OCI-LY7 (cell line): ENCODE results near the gene DCTD. TPM values are rescaled to one million over a fixed set of nuclear protein-coding genes. Genes with fewer than 3 reads are reported as not detected.

Experiments used
- BruUV-seq: library from RNA; stranded (reverse); fragments of 400-500 nt; replicated peaks from 2 replicates; lab custom pipeline; 2021; lab: Mats Ljungman, UMichigan
- CTCF ChIA-PET: fragments of 300-600 bp; sonication (Branson Sonifier 250); formaldehyde crosslinking; loops from one replicate; lab custom pipeline; 2022; ENCODE audit warnings: antibody characterized with exemption; ENCODE audit not compliant: unreplicated experiment; lab: Charles Lee
- POLR2A ChIA-PET: fragments of 300-600 bp; sonication (Branson Sonifier 250); formaldehyde crosslinking; loops from one replicate; lab custom pipeline; 2022; ENCODE audit warnings: antibody characterized with exemption; lab: Charles Lee
- DNase-seq: peaks from one replicate; pipeline ENCODE4 v3.0.0-alpha.2; 2015; ENCODE audit warnings: low spot score
- H2AFZ ChIP-seq: fragments of 200-600 bp; sonication (generic), shearing (Covaris generic); 2 replicates; pipeline ENCODE4 v1.6.1; 2014; ENCODE audit warnings: mild to moderate bottlenecking, antibody characterized with exemption, low read length, moderate library complexity
- H3K27ac ChIP-seq: fragments of 200-600 bp; sonication (generic); 2 replicates; pipeline ENCODE4 v1.5.1; 2014; ENCODE audit warnings: mixed run types, low read depth, mild to moderate bottlenecking, moderate library complexity, low read length, inconsistent platforms; ENCODE audit not compliant: poor library complexity, severe bottlenecking
- H3K36me3 ChIP-seq: fragments of 200-600 bp; sonication (generic); 2 replicates; pipeline ENCODE4 v1.6.1; 2014; ENCODE audit warnings: mild to moderate bottlenecking, antibody characterized with exemption, low read length, moderate library complexity, mixed read lengths; ENCODE audit not compliant: insufficient read depth
- H3K4me1 ChIP-seq: fragments of 200-600 bp; sonication (generic); 2 replicates; pipeline ENCODE4 v1.5.1; 2014; ENCODE audit warnings: mild to moderate bottlenecking, low read length; ENCODE audit not compliant: insufficient read depth, poor library complexity, severe bottlenecking
- H3K4me2 ChIP-seq: fragments of 200-600 bp; sonication (generic); 2 replicates; pipeline ENCODE4 v1.6.1; 2014; ENCODE audit warnings: mild to moderate bottlenecking, low read length
- H3K4me3 ChIP-seq: fragments of 200-600 bp; sonication (generic); 2 replicates; pipeline ENCODE4 v1.5.1; 2014; ENCODE audit warnings: mild to moderate bottlenecking, low read depth, low read length; ENCODE audit not compliant: poor library complexity, severe bottlenecking
- H3K79me2 ChIP-seq: fragments of 200-600 bp; sonication (generic); 2 replicates; pipeline ENCODE4 v1.6.1; 2016; ENCODE audit warnings: low read depth, mild to moderate bottlenecking, low read length, moderate library complexity, mixed read lengths; ENCODE audit not compliant: insufficient read depth
- H3K9me2 ChIP-seq: fragments of 200-600 bp; sonication (generic); 2 replicates; pipeline ENCODE4 v1.6.1; 2016; ENCODE audit warnings: mild to moderate bottlenecking, low read length, mixed read lengths; ENCODE audit not compliant: insufficient read depth
- H3K9me3 ChIP-seq: fragments of 200-600 bp; sonication (generic); 2 replicates; pipeline ENCODE4 v1.6.1; 2014; ENCODE audit warnings: mild to moderate bottlenecking, mixed run types, low read length, mixed read lengths
- H4K20me1 ChIP-seq: fragments of 200-600 bp; sonication (generic); 2 replicates; pipeline ENCODE4 v1.6.1; 2014; ENCODE audit warnings: mild to moderate bottlenecking, antibody characterized with exemption, low read length, moderate library complexity, mixed read lengths; ENCODE audit not compliant: insufficient read depth
- EZH2phosphoT487 ChIP-seq: fragments of 200-600 bp; sonication (generic); IDR thresholded peaks from 2 replicates; pipeline ENCODE4 v1.6.1; 2018; ENCODE audit warnings: low read depth, borderline replicate concordance, mild to moderate bottlenecking, mixed run types, antibody characterized with exemption, low read length, moderate library complexity, mixed read lengths
- intact Hi-C: fragments of 100-400 bp; cut with micrococcal nuclease; formaldehyde crosslinking; loops from one replicate; pipeline ENCODE4 v1.10.0; 2022; ENCODE audit not compliant: unreplicated experiment
- total RNA-seq, 2 experiments: library from RNA; depleted of rRNA in 1 of 2; stranded (reverse); fragments of >200 nt in 1 of 2; shearing (Covaris generic) in 1 of 2; gene quantifications; 2 replicates each; pipeline ENCODE4 v1.2.3, GENCODE V29; 2014 to 2022
- TF ChIP-seq, protein P1 (sequence below): fragments of 200-600 bp; sonication (generic); conservative IDR thresholded peaks from 2 replicates; pipeline ENCODE4 v1.5.1; 2014; ENCODE audit warnings: mild to moderate bottlenecking, antibody characterized with exemption, low read length, moderate library complexity, mixed read lengths

Gene DCTD
- total RNA-seq, 2 experiments from 2014 or later, result 37.8 to 81.9 TPM

DNA sequence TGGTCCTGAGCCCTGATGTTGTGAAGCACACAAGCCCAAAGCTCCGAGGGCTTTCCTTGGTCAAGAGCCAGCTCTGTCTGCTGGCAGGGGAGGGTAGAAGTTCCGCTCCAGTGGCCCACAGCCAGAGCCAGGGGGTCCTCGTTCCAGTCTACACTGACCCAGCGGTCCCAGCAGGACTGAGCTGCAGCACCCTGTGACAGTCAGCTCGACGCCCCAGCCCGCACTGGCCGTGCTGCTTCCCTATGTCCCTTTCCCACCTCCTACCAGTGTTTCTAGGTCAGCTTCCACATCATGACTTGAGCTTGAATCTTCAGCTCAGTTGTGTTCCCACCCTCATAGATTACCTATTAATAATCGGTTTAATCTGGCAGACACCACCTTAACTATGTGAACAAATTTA is 22.5 kb upstream of the DCTD start:
- no peak overlapping the region for H3K27ac ChIP-seq
- H3K36me3 ChIP-seq, result no peaks in the 10 kb centered on the region
- H3K79me2 ChIP-seq, result no peaks in the 10 kb centered on the region
- no peak for DNase-seq
- H3K4me3 ChIP-seq, result no peak overlapping the region
- no peaks in the 10 kb centered on the region for H4K20me1 ChIP-seq
- H3K9me3 ChIP-seq, result no peaks in the 10 kb centered on the region
- ChIA-PET POLR2A (interaction anchor here (0.7 kb wide), 1 partner anchor 8 kb away, joined by 3 read pairs; no protein-coding TSS in a partner anchor), CTCF (interaction anchor here (1.0 to 1.2 kb wide), 2 partner anchors 10 to 15 kb away, joined by 4 read pairs; no protein-coding TSS in a partner anchor)
- H3K9me2 ChIP-seq, result no peaks in the 10 kb centered on the region
- no peak overlapping the region for H2AFZ ChIP-seq
- no peaks in the 10 kb centered on the region for H3K4me1 ChIP-seq
- TF ChIP-seq EZH2phosphoT487, result no peak
- TF ChIP-seq, protein P1, sequence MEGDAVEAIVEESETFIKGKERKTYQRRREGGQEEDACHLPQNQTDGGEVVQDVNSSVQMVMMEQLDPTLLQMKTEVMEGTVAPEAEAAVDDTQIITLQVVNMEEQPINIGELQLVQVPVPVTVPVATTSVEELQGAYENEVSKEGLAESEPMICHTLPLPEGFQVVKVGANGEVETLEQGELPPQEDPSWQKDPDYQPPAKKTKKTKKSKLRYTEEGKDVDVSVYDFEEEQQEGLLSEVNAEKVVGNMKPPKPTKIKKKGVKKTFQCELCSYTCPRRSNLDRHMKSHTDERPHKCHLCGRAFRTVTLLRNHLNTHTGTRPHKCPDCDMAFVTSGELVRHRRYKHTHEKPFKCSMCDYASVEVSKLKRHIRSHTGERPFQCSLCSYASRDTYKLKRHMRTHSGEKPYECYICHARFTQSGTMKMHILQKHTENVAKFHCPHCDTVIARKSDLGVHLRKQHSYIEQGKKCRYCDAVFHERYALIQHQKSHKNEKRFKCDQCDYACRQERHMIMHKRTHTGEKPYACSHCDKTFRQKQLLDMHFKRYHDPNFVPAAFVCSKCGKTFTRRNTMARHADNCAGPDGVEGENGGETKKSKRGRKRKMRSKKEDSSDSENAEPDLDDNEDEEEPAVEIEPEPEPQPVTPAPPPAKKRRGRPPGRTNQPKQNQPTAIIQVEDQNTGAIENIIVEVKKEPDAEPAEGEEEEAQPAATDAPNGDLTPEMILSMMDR, result no peak
- H3K4me2 ChIP-seq, result no peak overlapping the region
- intact Hi-C loops, result no loop called here
- BruUV-seq, result no TSS peak

DNA sequence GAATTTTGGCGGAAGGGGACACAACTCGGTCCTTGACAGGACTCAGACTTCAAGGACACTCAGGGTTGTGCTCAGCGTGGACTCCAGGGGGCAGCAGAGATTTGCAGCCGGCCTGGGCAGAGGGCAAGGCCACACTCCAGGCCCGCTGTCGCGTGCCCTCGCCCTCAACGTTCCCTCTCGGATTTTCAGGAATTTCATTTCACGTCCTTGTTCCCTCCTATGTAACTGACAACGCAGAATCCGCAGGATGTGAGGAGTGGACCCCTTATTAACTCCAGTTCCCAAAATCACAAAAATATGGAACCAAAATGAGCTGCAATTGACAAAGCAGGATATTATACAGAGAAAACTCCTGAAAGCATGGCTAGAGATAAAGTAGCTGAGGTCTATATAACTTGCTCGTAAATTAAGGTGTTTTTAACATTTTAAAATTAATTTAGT is 21.0 kb upstream of the DCTD start:
- H3K4me2 ChIP-seq, result no peak overlapping the region
- no peaks in the 10 kb centered on the region for H3K79me2 ChIP-seq
- POLR2A ChIA-PET, result interaction anchor here (0.7 kb wide), 1 partner anchor 88 kb away, joined by 3 read pairs; no protein-coding TSS in a partner anchor
- no peak overlapping the region for H2AFZ ChIP-seq
- H3K9me2 ChIP-seq, result no peaks in the 10 kb centered on the region
- no peak overlapping the region for H3K27ac ChIP-seq
- DNase-seq, result peak; percentile 39
- no peaks in the 10 kb centered on the region for H4K20me1 ChIP-seq
- no peaks in the 10 kb centered on the region for H3K36me3 ChIP-seq
- H3K4me3 ChIP-seq, result no peak overlapping the region
- no peaks in the 10 kb centered on the region for H3K9me3 ChIP-seq
- BruUV-seq, result no TSS peak
- TF ChIP-seq, protein P1, result peak; percentile 85
- TF ChIP-seq EZH2phosphoT487, result no peak
- CTCF ChIA-PET, result interaction anchor here (0.6 to 1.2 kb wide), 3 partner anchors 12 to 321 kb away, joined by 3 to 4 read pairs (median 3); no protein-coding TSS in a partner anchor
- intact Hi-C loops, result loop anchor here (1.0 kb wide), 1 partner anchor 324 kb away; no protein-coding TSS in a partner anchor
- H3K4me1 ChIP-seq, result no peaks in the 10 kb centered on the region
